GM12865 (cell line): ENCODE data around the gene UCP3.
A peak's percentile ranks its signal among the peaks of the same experiment; 100 is the strongest.
"Not testable (repeated sequence)": the region's sequence is repeated elsewhere in the genome, so short reads cannot be mapped to it uniquely, and the experiment has no call there.

Source experiments
- DNase-seq: peaks from one replicate; pipeline ENCODE4 v3.0.0; 2010; ENCODE audit warnings: low read depth
- H3K4me3 ChIP-seq: 2 replicates; pipeline ENCODE4 v1.5.1; 2011; ENCODE audit warnings: mild to moderate bottlenecking, low read depth, low read length, control low read depth
- CTCF ChIP-seq: IDR thresholded peaks from 2 replicates; pipeline ENCODE4 v1.5.1; 2011; ENCODE audit warnings: low read length, control low read depth, low read depth, inconsistent platforms; ENCODE audit not compliant: insufficient read depth; ENCODE audit errors: missing control alignments

Gene UCP3

GRCh38 chr11:73995247-73995646 is 13.6 kb downstream of the UCP3 start:
- no peak overlapping the region for H3K4me3 ChIP-seq
- TF ChIP-seq CTCF, result no peak

GRCh38 chr11:73991471-73992006 is 17.3 kb downstream of the UCP3 start:
- TF ChIP-seq CTCF, result no peak
- DNase-seq, result peak; percentile 62
- H3K4me3 ChIP-seq, result no peak overlapping the region

More at GRCh38 chr11:73995247-73995646, 13.6 kb downstream of the UCP3 start:
- peak; percentile 81 for DNase-seq

GRCh38 chr11:73990730-73991129 is 18.2 kb downstream of the UCP3 start:
- no peak for TF ChIP-seq CTCF
- no peak for DNase-seq
- H3K4me3 ChIP-seq, result no peak overlapping the region

GRCh38 chr11:73989156-73989555 is 19.7 kb downstream of the UCP3 start:
- no peak for DNase-seq
- TF ChIP-seq CTCF, result peak; percentile 20

GRCh38 chr11:73988227-73988626 is 20.7 kb downstream of the UCP3 start:
- TF ChIP-seq CTCF, result no peak
- no peak for DNase-seq
- no peak overlapping the region for H3K4me3 ChIP-seq

More at GRCh38 chr11:73989156-73989555, 19.7 kb downstream of the UCP3 start:
- no peak overlapping the region for H3K4me3 ChIP-seq

GRCh38 chr11:73985661-73986060 is 23.2 kb downstream of the UCP3 start:
- H3K4me3 ChIP-seq, DNase-seq: not testable (repeated sequence)

- DNase-seq, result no peak
- peak overlapping the region; percentile 96 for H3K4me3 ChIP-seq
- no peak for TF ChIP-seq CTCF
These were observed 24.9 kb downstream of the UCP3 start for GRCh38 chr11:73983741-73984538.
